Measurements from ENCODE around the gene OR9Q1. TPM values are rescaled to one million over a fixed set of nuclear protein-coding genes. Genes with fewer than 3 reads are reported as not detected.
"Not testable (repeated sequence)": the region's sequence is repeated elsewhere in the genome, so short reads cannot be mapped to it uniquely, and the experiment has no call there.

The OR9Q1 gene
- total RNA-seq, 1 donor from 2014 or later = not detected

DNA sequence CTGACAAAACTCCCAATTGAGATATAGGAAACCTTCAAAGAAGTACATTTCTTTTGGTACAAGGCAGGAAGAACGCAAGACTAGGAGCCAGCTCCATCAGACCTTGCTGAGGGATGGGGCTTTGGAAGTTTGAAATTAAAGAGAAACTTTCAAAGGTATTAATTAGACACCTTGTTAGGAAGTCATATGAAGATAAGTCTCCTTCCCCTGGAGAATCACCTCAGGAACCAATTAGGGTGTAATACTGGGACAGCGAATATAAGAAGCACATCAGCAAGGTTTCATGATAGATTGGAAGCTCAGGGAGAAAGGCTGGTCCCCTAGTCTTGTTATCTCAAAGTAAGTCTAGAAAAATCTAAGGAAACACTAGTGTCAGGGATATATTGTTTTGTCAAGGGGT, 165.1 kb downstream of the OR9Q1 start, which contains the start of gene OR9Q2:
TSS of gene OR9Q2 (plus strand) at position 301 of the 400 bp plus-strand sequence. CDS start 1,421 bp downstream, outside the sequence.
- Histone ChIP-seq H3K27me3 (no peaks in the 10 kb centered on the region), H3K27ac (no peak within 1 kb of the TSS), H3K36me3 (no peaks in the 10 kb centered on the region), H3K9me3 (no peaks in the 10 kb centered on the region), H3K4me1 (no peaks in the 10 kb centered on the region), H3K4me3 (no peak within 1 kb of the TSS)
- intact Hi-C loops (cut with DNase I) = no loop called here
- no peak for DNase-seq (ENCODE audit: low spot score in 2 of 2)
- TF ChIP-seq, protein P1, sequence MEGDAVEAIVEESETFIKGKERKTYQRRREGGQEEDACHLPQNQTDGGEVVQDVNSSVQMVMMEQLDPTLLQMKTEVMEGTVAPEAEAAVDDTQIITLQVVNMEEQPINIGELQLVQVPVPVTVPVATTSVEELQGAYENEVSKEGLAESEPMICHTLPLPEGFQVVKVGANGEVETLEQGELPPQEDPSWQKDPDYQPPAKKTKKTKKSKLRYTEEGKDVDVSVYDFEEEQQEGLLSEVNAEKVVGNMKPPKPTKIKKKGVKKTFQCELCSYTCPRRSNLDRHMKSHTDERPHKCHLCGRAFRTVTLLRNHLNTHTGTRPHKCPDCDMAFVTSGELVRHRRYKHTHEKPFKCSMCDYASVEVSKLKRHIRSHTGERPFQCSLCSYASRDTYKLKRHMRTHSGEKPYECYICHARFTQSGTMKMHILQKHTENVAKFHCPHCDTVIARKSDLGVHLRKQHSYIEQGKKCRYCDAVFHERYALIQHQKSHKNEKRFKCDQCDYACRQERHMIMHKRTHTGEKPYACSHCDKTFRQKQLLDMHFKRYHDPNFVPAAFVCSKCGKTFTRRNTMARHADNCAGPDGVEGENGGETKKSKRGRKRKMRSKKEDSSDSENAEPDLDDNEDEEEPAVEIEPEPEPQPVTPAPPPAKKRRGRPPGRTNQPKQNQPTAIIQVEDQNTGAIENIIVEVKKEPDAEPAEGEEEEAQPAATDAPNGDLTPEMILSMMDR (IDR thresholded peaks at IDR 0.05) = no peak

DNA sequence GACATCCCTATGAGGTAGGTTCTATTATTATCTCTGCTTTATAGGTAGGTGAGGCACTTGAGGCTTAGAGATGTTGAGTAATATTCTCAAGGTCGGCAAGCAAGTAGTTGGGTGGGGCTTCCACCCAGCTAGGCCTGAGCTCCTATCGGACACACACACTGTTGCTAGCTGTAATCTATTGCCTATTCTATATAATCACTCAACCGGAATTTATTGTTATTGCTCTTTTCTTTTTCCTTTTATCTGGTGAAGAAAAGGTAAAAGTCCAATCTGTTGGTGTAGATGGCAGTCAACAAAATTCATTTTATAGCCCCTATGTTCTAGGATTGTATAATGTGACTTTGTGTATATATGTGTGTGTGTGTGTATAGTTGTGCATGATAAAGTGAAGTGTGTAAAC, 168.5 kb downstream of the OR9Q1 start:
- DNase-seq (ENCODE audit: low spot score in 2 of 2) = no peak
- H3K4me3 ChIP-seq = no peak overlapping the region
- no peaks in the 10 kb centered on the region for H3K9me3 ChIP-seq
- no peaks in the 10 kb centered on the region for H3K4me1 ChIP-seq
- H3K27me3 ChIP-seq = no peaks in the 10 kb centered on the region
- H3K36me3 ChIP-seq = no peaks in the 10 kb centered on the region
- H3K27ac ChIP-seq = no peak overlapping the region
- TF ChIP-seq, protein P1 (IDR thresholded peaks at IDR 0.05) = no peak
- intact Hi-C loops (cut with DNase I) = no loop called here

DNA sequence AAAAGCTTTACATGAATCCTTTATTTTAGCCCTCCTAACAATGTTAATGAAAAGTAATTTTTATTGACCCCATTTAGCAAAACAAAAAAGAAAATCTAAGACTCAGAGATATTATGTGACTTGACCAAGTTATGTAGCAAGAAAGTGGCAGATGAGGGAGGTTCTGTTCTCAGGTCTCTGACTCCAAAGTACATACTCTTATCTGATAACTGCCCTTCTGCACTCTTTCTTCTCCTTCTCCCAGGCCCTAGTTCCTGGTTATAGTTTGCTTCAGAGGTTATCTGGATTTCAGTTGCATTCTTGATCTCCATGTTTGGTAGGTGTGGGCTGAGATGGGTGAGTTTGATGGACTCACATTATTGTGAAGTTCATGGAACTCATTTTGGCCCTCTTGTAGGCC, 169.7 kb downstream of the OR9Q1 start:
- Histone ChIP-seq H3K27me3 (no peaks in the 10 kb centered on the region), H3K9me3 (no peaks in the 10 kb centered on the region), H3K4me3 (no peak overlapping the region), H3K36me3 (no peaks in the 10 kb centered on the region), H3K27ac (no peak overlapping the region), H3K4me1 (no peaks in the 10 kb centered on the region)
- intact Hi-C loops (cut with DNase I) = no loop called here
- DNase-seq (ENCODE audit: low spot score in 2 of 2) = no peak
- TF ChIP-seq, protein P1 (IDR thresholded peaks at IDR 0.05) = no peak

DNA sequence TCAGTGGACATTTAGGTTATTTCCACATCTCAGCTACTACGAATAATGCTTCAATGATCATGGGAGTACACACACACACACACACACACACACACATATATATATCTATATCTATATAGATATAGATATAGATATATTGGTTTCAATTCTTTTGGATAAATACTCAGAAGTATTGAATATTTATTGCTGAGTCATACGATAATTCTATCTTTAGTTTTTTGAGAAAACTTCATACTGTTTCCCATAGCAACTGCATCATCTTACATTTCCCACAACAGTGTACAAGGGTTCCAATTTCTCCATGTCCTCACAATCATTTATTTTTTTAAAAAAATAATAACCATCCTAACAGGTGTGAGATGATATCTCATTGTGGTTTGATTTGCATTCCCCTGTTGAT, 172.3 kb downstream of the OR9Q1 start:
- intact Hi-C loops (cut with DNase I) = no loop called here
- Histone ChIP-seq H3K36me3 (no peaks in the 10 kb centered on the region), H3K9me3 (no peaks in the 10 kb centered on the region), H3K27ac (no peak overlapping the region), H3K4me3 (no peak overlapping the region), H3K27me3 (no peaks in the 10 kb centered on the region), H3K4me1 (no peaks in the 10 kb centered on the region)
- DNase-seq (ENCODE audit: low spot score in 2 of 2) = no peak
- TF ChIP-seq, protein P1 (IDR thresholded peaks at IDR 0.05) = no peak

DNA sequence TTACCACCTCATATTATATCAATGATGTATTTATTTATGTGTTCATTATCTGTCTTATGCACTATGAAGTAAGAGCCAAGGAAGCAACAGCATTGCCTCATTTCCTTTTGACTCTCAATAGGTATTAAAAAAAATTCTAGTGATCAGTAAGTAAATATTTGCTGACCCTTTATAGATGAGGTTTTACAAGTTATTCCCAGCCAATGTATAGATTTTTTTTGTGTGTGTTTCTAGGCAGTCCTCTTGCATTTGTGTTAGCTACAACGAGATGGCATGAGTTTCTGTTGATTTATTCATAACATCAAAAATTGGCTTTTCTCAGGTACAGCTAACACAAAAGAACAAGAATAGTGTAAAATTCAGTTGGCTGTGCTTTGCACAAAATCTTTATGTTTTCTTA, 175.6 kb downstream of the OR9Q1 start:
- H3K27me3 ChIP-seq = no peaks in the 10 kb centered on the region
- TF ChIP-seq, protein P1 (IDR thresholded peaks at IDR 0.05) = no peak
- no peak overlapping the region for H3K4me3 ChIP-seq
- DNase-seq (ENCODE audit: low spot score in 2 of 2) = no peak
- intact Hi-C loops (cut with DNase I) = no loop called here
- H3K27ac ChIP-seq = no peak overlapping the region
- no peaks in the 10 kb centered on the region for H3K9me3 ChIP-seq
- H3K36me3 ChIP-seq = no peaks in the 10 kb centered on the region
- no peaks in the 10 kb centered on the region for H3K4me1 ChIP-seq

DNA sequence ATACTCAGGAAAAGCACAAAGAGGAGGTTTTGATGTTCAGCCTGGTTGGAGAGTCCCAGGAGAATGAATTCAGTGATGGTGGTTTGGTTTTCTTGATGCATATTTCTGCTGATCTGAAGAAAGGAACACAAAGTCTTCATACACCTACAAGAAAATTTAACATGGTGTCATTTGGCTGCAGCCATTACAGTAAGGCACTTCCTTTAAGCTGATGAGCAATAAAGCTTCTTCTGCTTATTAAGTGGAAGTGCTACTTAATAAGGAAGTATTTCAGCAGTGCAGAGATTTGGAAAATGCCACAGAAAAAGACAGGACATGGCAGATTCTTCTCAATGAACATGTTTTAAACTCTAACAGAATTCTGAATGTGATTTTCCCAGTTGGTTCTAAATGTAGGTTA, 180.4 kb downstream of the OR9Q1 start, which contains the start of gene OR1S2:
TSS of gene OR1S2 (minus strand) at position 101 of the 400 bp plus-strand sequence. CDS start at position 101, 0 bp downstream.
- Histone ChIP-seq H3K27ac (no peak within 1 kb of the TSS), H3K4me1 (no peaks in the 10 kb centered on the region), H3K4me3 (no peak within 1 kb of the TSS), H3K9me3 (no peaks in the 10 kb centered on the region), H3K36me3 (no peaks in the 10 kb centered on the region), H3K27me3 (no peaks in the 10 kb centered on the region)
- TF ChIP-seq, protein P1 (IDR thresholded peaks at IDR 0.05) = no peak
- intact Hi-C loops (cut with DNase I) = no loop called here
- DNase-seq (ENCODE audit: low spot score in 2 of 2) = no peak

DNA sequence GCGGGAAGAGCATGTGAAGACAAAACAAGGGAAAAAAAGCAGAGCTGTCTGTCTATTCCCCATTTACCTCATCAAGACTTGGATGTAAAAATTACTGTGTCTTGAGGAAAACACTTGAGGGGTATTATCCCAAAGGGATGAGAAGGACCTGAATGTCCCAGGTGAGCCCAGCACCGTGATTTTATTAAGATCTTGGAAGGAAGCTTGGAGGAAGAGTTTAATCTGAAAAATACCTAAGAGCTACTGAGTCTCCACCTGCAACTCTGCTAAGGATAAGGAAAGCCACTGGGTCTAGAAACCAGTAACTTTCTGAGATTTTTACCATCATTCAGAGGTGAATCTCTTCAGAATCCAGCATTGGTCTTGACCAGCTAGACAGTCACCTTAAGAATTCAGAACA, 188.7 kb downstream of the OR9Q1 start, which contains the start of gene OR1S1:
TSS of gene OR1S1 (plus strand) at position 301 of the 400 bp plus-strand sequence.
- H3K27me3 ChIP-seq; H3K27ac ChIP-seq; H3K36me3 ChIP-seq; H3K9me3 ChIP-seq; intact Hi-C loops (cut with DNase I); DNase-seq (ENCODE audit: low spot score in 2 of 2); H3K4me1 ChIP-seq; H3K4me3 ChIP-seq: not testable (repeated sequence)
